HK-2 (cell line): Measurements from ENCODE around the gene ATL3.
"Not testable (repeated sequence)": the region's sequence is repeated elsewhere in the genome, so short reads cannot be mapped to it uniquely, and the experiment has no call there.

ENCODE experiments used
- DNase-seq: peaks from one replicate; pipeline ENCODE4 v3.0.0-alpha.2; 2018; ENCODE audit not compliant: unreplicated experiment

The ATL3 gene

GRCh38 chr11:63589000-63589399 is 82.2 kb downstream of the ATL3 start:
- DNase-seq = no peak

GRCh38 chr11:63586451-63587166 is 84.6 kb downstream of the ATL3 start:
- no peak for DNase-seq

GRCh38 chr11:63583357-63583677 is 87.9 kb downstream of the ATL3 start:
- DNase-seq = no peak

DNA sequence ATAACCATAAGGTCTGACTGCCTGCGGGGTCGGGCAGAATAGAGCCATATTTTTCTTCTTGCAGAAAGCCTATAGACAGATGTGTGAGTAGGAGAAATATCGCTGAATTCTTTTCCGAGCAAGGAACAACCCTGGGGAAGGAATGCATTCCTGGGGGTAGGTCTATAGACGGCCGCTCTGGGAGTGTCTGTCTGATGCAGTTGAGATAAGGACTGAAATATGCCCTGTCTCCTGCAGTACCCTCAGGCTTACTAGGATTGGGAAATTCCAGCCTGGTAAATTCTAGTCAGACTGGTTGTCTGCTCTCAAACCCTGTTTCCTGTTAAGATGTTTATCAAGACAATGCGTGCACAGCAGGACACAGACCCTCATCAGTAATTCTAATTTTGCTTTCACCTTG is 90.0 kb downstream of the ATL3 start:
- DNase-seq = not testable (repeated sequence)

- DNase-seq = not testable (repeated sequence)
Measured at GRCh38 chr11:63578882-63579281, 92.3 kb downstream of the ATL3 start.

- DNase-seq = no peak
Measured at GRCh38 chr11:63574856-63575602, 96.1 kb downstream of the ATL3 start.
